22Rv1 (cell line): ENCODE measurements around the gene CRELD2.

Experiments
- CTCF ChIP-seq: fragments of 450-650 bp; IDR thresholded peaks from 2 replicates; pipeline ENCODE4 v1.5.1; 2017; ENCODE audit warnings: mild to moderate bottlenecking
- ZFX ChIP-seq: fragments of 450-650 bp; IDR thresholded peaks from 2 replicates; pipeline ENCODE4 v1.6.1; 2017; ENCODE audit warnings: antibody characterized with exemption, borderline replicate concordance

- TF ChIP-seq CTCF (no peak), ZFX (no peak)
Observed at GRCh38 chr22:49904040-49904369, 14.4 kb upstream of the CRELD2 start.
